ENCODE data around the gene NUDC. TPM values are rescaled to one million over a fixed set of nuclear protein-coding genes. Genes with fewer than 3 reads are reported as not detected.
A peak's percentile ranks its signal among the peaks of the same experiment; 100 is the strongest.

The NUDC gene
- polyA plus RNA-seq, 1 experiment: 54.1 TPM

GRCh38 chr1:26949266-26949925 lies 27.9 kb downstream of the NUDC start:
- ChIA-PET CTCF (no interaction called here), POLR2A (interaction anchor here (0.7 kb wide), 1 partner anchor 206 kb away, joined by 3 read pairs; the partner anchor contains the start of gene SLC9A1)
- TF ChIP-seq CTCF (IDR thresholded peaks at IDR 0.05; ENCODE audit: low read depth, low read length): no peak
- Histone ChIP-seq H3K27ac (ENCODE audit: low read depth, low read length) (peak overlapping the region; percentile 2), H3K4me3 (ENCODE audit: low read depth, low read length) (no peak overlapping the region), H3K9me3 (ENCODE audit: control insufficient read depth, insufficient read depth, low read length) (peaks cover 5% of the 10 kb centered on the region; the same call in 1 of the 2 replicates), H3K27me3 (ENCODE audit: control insufficient read depth, insufficient read depth, low read length) (no peaks in the 10 kb centered on the region)
- no peak for DNase-seq (ENCODE audit: low read depth, low spot score)

- POLR2A ChIA-PET: interaction anchor here (0.7 kb wide), 1 partner anchor 205 kb away, joined by 3 read pairs; the partner anchor contains the start of gene SLC9A1
- no peak overlapping the region for H3K4me3 ChIP-seq (ENCODE audit: low read depth, low read length)
- CTCF ChIA-PET: no interaction called here
- no peak for TF ChIP-seq CTCF (IDR thresholded peaks at IDR 0.05; ENCODE audit: low read depth, low read length)
- peak overlapping the region; percentile 2 for H3K27ac ChIP-seq (ENCODE audit: low read depth, low read length)
- no peaks in the 10 kb centered on the region for H3K27me3 ChIP-seq (ENCODE audit: control insufficient read depth, insufficient read depth, low read length)
- no peak for DNase-seq (ENCODE audit: low read depth, low spot score)
- peaks cover 5% of the 10 kb centered on the region; the same call in 1 of the 2 replicates for H3K9me3 ChIP-seq (ENCODE audit: control insufficient read depth, insufficient read depth, low read length)
Observed at GRCh38 chr1:26949926-26950319, 28.4 kb downstream of the NUDC start.

DNA sequence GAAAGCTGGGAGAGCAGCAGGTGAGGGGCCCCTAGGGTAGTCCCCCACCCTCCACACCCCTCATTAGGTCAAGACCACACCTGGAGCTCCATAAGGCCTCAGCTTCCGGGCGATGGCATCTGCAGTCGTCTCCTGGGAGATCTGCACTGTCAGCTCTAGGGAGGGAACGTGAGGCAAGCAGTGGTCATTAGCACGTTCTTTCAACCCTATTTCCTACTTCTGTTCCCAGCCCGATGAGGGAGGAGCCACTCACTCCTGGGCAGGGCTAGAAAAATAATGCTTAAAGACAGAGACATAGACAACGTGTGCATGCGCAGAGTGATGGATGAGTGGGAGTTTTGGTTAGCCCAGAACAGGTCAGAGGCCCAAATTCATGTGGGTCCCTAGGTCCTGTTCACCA lies 29.1 kb downstream of the NUDC start:
- no peak for TF ChIP-seq CTCF (IDR thresholded peaks at IDR 0.05; ENCODE audit: low read depth, low read length)
- H3K9me3 ChIP-seq (ENCODE audit: control insufficient read depth, insufficient read depth, low read length): peaks cover 5% of the 10 kb centered on the region; the same call in 1 of the 2 replicates
- H3K4me3 ChIP-seq (ENCODE audit: low read depth, low read length): no peak overlapping the region
- DNase-seq (ENCODE audit: low read depth, low spot score): no peak
- H3K27ac ChIP-seq (ENCODE audit: low read depth, low read length): no peak overlapping the region
- no peaks in the 10 kb centered on the region for H3K27me3 ChIP-seq (ENCODE audit: control insufficient read depth, insufficient read depth, low read length)
- ChIA-PET POLR2A (no interaction called here), CTCF (no interaction called here)

GRCh38 chr1:26951216-26951615 lies 29.7 kb downstream of the NUDC start:
- ChIA-PET POLR2A (interaction anchor here (0.6 kb wide), 1 partner anchor 28 kb away, joined by 3 read pairs; no protein-coding TSS in a partner anchor), CTCF (no interaction called here)
- TF ChIP-seq CTCF (IDR thresholded peaks at IDR 0.05; ENCODE audit: low read depth, low read length): no peak
- Histone ChIP-seq H3K27me3 (ENCODE audit: control insufficient read depth, insufficient read depth, low read length) (no peaks in the 10 kb centered on the region), H3K4me3 (ENCODE audit: low read depth, low read length) (no peak overlapping the region), H3K27ac (ENCODE audit: low read depth, low read length) (no peak overlapping the region), H3K9me3 (ENCODE audit: control insufficient read depth, insufficient read depth, low read length) (peaks cover 9% of the 10 kb centered on the region)
- DNase-seq (ENCODE audit: low read depth, low spot score): no peak

DNA sequence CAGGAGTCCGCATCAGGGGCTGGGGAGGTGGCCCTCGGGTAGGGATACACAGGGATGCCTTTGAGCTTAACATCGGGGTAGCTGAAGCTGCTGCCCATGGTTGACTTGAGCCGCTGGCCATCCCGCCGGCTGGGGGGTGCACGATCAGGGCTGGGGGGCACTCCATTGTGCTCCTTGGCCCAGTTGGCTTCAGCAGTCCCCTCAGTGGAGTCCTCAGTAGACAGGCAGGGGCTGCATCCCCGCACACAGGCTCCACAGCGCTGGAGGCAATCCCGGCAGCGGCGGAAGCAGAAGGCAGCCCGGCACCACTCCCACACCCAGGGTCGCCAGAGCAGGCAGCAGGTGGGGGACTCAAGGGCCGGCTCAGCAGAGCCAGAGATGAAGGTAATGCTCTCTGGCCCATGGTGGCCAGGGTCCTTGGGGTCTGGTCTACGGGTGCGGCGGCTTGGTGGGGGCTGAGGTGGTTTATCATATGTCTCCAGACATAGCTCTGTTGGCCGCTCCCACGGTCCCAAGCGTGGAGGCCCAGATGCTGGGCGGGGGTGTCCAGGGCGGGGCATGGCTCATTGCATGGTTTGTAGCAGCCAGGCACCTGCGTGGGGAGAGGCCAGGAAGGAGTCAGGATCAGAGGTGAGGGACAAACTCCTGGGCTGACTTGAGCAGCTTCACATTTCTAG lies 30.4 kb downstream of the NUDC start:
- Histone ChIP-seq H3K27ac (ENCODE audit: low read depth, low read length) (no peak overlapping the region), H3K27me3 (ENCODE audit: control insufficient read depth, insufficient read depth, low read length) (no peaks in the 10 kb centered on the region), H3K4me3 (ENCODE audit: low read depth, low read length) (no peak overlapping the region), H3K9me3 (ENCODE audit: control insufficient read depth, insufficient read depth, low read length) (peaks cover 10% of the 10 kb centered on the region)
- POLR2A ChIA-PET: no interaction called here
- CTCF ChIA-PET: no interaction called here
- TF ChIP-seq CTCF (IDR thresholded peaks at IDR 0.05; ENCODE audit: low read depth, low read length): no peak
- DNase-seq (ENCODE audit: low read depth, low spot score): no peak

All from AG04450 (cell line).